GM19043 (cell line): ENCODE data around the gene CFC1.
"Not testable (repeated sequence)": the region's sequence is repeated elsewhere in the genome, so short reads cannot be mapped to it uniquely, and the experiment has no call there.

ENCODE experiments used
- ATAC-seq: cut with Tn5 transposase; IDR thresholded peaks from one replicate; pipeline ENCODE4 v1.9.1; 2021; ENCODE audit warnings: low read depth; ENCODE audit not compliant: unreplicated experiment

Gene CFC1

DNA sequence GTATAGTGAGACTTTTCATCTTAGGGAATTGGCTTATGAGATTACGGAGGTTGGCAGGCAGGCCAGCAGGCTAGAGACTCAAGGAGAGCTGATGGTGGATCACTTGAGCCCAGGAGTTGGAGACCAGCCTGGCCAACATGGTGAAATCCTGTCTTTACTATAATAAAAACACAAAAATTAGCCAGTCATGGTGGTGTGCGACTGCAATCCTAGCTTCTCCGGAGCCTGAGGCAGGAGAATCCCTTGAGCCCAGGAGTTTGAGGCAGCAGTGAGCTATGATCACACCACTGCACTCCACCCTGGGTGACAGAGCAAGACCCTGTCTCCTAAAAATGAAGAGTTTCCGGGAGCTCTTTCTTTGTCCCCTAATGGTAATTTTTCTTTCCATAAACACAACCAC is 14.6 kb downstream of the CFC1 start:
- ATAC-seq: not testable (repeated sequence)

DNA sequence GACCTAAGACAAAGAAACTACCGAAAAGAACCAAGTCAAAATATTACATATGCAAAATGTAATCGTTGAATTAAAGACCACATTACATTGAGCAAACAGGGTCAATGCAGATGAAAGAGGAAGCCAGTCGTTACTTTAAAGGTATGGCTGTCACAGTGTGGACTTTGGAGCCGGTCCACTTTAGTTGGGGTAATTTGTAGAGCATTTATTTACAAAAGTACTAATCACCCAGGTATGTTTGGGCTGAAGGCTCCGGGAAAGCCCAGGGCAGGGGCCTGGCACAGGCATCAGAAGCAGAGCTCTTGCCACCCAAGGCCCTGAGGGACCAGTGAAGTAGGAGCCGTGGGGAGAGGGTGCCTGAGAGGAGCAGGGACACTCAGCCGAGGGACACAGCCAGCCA is 15.8 kb downstream of the CFC1 start:
- not testable (repeated sequence) for ATAC-seq

DNA sequence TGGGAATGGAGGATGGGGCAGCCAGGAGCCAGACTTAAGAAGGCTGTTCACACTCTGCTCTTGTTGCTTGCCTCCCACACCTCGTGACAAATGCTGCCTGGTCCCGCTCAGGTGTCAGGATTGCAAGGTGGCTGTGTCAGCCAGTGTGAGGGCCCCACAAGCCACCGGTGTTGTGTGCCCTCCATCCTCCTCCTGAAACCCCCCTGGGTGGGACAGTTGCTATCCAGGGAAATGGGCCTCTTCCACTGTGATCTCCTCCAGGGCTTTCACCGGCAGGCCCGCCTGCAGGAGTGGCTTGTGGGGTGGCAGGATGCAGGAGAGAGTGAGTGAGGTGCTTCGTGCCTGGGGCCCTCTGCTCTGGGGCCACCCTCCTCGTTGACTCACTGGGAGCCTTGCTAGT is 16.4 kb downstream of the CFC1 start:
- not testable (repeated sequence) for ATAC-seq

DNA sequence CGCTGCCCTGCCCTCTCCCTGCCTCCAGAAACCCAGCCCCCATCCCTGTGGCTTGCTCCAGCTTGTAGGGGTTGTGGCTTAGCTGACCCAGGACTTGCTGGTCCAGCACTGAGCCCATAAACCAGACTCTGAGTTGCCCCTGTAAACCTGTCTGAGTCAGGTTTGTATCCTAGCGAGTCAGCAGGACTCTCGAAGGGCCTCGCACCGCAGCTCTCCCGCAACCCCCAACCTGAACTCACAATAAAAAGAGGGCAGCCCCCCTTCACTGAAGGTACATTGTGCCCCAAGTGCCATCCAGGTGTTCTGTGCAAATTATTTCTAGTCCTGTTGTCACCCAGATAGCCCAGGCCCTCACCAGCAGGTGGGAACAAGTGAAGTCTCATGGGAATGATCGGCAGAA is 17.9 kb downstream of the CFC1 start:
- ATAC-seq: not testable (repeated sequence)

DNA sequence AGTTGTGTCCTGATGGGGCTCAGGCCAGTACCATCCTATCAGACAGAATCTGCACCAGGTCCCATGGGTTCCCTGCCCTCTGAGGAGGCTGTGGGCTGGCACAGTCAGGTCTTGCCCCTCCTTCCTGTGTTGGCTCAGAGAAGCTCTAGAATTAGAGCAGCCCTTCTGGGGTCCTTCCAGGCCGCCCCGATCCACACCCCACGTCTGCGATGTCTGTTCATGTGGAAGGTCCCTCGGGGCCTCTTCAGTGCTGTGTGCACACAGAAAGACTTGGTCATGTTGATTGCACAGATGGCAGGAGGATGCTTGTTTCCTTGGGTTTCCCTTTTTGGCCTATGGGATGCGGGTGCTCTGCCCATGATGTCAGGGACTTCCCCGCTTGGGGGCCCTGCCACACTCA is 20.3 kb downstream of the CFC1 start:
- not testable (repeated sequence) for ATAC-seq

DNA sequence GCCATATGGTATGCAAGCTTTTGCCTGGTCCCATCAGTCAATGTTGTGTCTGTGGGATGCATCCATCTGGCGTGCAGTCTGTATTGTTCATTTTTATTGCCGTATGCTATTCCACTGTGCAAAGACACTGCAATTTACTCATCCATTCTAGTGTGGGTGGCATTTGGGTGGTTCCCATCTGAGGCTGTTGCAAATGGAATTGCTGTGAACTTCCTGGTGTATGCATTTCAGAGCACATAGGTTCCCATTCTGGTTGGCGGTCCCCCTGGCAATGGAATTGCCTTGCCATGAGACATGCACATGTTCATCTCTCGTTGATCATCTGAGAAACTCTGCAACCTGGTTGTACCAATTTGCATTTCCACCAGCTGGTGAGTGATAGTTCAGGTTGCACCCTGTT is 21.8 kb downstream of the CFC1 start:
- not testable (repeated sequence) for ATAC-seq

DNA sequence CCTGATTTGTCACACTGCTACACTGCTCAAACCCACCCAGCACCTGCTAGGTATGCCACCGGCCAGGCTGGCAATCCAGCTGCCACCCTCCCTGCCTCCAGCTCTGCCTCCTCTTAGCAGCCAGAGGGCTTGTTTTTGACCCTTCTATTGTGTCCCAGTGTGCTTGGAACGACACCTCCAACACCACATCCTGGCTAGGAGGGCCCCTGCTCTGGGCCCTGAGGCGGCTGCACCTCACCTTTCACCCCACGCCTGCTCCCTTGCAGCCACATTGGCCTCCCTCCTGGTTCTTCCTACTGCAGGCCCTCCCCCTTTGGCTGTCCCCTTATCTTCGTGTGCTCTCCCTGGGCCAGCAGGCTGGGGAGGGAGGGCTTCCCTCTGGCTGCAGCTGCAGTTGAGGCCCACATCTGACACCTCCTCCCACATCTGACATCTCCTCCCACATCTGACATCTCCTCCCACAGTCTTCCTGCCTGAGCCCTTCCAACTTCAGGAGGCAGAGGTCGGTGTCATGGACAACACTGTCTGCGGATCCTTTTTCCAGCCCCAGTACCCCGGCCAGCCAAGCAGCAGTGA is 23.1 kb downstream of the CFC1 start:
- not testable (repeated sequence) for ATAC-seq

DNA sequence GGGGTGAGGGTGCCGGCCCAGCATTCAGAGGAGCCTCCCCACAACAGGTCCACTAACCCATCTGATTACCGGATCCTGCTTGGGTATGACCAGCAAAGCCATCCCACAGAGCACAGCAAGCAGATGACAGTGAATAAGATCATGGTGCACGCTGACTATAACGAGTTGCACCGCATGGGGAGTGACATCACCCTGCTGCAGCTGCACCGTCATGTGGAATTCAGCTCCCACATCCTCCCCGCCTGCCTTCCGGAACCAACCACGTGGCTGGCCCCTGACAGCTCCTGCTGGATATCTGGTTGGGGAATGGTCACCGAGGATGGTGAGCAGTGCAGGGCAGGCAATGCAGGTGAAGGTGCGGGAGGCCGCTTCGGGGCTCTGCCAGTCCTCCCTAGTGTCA is 25.1 kb downstream of the CFC1 start:
- ATAC-seq: not testable (repeated sequence)

DNA sequence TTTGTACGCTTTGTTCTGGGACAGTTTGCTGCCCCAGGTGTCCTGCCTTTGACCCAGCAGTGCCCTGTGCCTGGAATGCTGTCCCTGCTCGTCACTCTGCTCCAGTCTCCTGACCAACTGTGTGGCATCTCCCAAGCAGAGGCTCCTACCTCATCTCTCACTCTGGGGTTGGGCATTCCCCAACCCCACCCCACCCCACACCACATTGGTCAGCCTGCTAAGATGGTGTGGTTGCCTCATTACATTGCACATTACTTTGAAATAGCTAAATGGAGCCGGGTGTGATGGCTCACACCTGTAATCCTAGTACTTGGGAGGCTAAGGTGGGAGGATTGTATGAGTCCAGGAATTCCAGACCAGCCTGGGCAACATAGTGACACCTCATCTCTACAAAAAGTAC is 27.4 kb downstream of the CFC1 start:
- ATAC-seq: not testable (repeated sequence)

DNA sequence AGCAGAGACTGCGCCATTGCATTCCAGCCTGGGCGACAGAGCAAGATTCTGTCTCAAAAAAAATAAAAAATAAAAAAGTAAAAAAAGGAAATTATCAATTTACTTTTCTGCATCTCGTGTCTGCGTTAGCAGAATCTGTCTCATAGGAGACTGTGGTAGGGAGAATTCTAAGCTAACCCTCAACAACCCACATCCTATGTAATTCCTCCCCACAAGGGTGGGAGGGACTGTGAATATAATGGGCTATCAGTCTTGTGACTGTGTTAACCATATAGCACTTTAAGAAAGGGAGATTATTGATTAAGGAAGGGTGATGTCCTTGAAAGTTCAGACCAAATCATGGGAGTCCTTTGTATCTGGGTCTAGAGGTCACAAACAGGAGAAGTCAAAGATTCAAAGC is 33.2 kb downstream of the CFC1 start:
- ATAC-seq: not testable (repeated sequence)

DNA sequence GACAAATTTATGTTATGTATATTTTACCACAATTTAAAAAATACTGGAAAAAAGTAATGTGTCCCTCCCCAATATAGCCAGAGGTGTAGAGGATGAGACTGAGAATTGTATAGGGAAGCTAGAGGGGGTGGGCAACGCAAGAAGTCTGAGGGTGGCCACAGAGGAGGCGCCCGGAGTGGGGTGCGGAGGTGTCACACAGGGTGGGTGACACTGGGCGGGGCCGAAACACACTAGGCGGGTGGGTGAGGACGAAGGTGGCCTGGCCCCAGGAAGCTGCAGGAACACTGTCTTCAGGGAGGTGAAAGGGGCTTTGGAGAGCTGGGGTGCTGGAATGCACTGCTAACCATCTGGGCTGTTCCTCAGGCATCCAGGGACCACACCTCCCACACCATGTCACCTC is 42.9 kb downstream of the CFC1 start:
- not testable (repeated sequence) for ATAC-seq

DNA sequence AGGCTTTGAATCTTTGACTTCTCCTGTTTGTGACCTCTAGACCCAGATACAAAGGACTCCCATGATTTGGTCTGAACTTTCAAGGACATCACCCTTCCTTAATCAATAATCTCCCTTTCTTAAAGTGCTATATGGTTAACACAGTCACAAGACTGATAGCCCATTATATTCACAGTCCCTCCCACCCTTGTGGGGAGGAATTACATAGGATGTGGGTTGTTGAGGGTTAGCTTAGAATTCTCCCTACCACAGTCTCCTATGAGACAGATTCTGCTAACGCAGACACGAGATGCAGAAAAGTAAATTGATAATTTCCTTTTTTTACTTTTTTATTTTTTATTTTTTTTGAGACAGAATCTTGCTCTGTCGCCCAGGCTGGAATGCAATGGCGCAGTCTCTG is 45.2 kb downstream of the CFC1 start:
- ATAC-seq: not testable (repeated sequence)

DNA sequence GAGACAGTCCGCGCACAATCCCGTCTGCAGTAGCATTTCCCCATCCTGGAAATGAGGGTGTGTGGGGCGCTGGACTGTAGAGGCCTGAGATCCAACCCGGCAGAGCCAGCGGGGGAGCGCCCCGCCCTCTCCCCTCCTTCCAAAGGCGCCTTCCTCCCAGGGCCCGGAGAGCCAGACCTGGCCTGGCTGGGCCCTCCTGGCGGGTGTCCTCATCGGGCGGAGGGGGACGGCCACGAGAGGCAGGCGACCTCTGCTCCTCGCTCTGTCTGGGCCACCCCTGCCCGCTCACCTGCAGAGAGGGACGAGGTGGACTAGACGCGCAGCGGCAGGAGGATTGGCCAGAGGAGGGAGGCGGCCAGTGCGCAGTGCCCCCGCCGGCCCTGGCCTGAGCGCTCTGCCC is 49.9 kb downstream of the CFC1 start:
- not testable (repeated sequence) for ATAC-seq

DNA sequence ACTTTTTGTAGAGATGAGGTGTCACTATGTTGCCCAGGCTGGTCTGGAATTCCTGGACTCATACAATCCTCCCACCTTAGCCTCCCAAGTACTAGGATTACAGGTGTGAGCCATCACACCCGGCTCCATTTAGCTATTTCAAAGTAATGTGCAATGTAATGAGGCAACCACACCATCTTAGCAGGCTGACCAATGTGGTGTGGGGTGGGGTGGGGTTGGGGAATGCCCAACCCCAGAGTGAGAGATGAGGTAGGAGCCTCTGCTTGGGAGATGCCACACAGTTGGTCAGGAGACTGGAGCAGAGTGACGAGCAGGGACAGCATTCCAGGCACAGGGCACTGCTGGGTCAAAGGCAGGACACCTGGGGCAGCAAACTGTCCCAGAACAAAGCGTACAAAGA is 51.0 kb downstream of the CFC1 start:
- not testable (repeated sequence) for ATAC-seq

DNA sequence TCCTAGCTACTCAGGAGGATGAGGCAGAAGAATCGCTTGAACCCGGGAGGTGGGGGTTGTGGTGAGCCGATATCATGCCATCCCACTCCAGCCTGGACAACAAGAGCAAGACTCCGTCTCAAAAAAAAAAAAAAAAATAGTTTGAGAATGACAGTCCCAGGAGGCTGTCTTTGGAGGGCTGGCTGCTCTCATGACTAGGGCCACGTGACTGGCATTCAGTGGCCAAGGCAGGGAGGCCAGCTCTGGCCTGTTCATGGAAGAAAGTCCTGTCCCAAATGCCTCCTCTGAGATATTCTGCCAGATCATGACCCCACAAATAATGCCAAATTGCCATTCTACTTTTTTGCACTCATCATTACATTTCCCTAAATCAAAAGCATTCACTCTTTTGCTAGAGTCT is 54.4 kb downstream of the CFC1 start:
- ATAC-seq: not testable (repeated sequence)

DNA sequence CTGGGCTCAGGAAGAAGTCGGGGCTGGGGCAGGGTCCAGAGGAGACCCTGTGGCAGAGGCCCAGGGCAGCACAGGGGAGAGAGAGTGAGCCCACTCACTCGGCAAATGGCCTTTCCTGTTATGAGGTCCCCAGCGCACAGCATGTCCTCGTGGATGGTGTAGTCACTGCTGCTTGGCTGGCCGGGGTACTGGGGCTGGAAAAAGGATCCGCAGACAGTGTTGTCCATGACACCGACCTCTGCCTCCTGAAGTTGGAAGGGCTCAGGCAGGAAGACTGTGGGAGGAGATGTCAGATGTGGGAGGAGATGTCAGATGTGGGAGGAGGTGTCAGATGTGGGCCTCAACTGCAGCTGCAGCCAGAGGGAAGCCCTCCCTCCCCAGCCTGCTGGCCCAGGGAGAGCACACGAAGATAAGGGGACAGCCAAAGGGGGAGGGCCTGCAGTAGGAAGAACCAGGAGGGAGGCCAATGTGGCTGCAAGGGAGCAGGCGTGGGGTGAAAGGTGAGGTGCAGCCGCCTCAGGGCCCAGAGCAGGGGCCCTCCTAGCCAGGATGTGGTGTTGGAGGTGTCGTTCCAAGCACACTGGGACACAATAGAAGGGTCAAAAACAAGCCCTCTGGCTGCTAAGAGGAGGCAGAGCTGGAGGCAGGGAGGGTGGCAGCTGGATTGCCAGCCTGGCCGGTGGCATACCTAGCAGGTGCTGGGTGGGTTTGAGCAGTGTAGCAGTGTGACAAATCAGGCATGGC is 55.4 kb downstream of the CFC1 start:
- not testable (repeated sequence) for ATAC-seq

DNA sequence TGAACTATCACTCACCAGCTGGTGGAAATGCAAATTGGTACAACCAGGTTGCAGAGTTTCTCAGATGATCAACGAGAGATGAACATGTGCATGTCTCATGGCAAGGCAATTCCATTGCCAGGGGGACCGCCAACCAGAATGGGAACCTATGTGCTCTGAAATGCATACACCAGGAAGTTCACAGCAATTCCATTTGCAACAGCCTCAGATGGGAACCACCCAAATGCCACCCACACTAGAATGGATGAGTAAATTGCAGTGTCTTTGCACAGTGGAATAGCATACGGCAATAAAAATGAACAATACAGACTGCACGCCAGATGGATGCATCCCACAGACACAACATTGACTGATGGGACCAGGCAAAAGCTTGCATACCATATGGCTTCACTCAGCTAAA is 56.6 kb downstream of the CFC1 start:
- not testable (repeated sequence) for ATAC-seq
